ENCODE data around the gene LEFTY1. TPM values are rescaled to one million over a fixed set of nuclear protein-coding genes. Genes with fewer than 3 reads are reported as not detected.

Gene LEFTY1
- total RNA-seq, 1 donor from 2014 or later: 0.31 TPM

DNA sequence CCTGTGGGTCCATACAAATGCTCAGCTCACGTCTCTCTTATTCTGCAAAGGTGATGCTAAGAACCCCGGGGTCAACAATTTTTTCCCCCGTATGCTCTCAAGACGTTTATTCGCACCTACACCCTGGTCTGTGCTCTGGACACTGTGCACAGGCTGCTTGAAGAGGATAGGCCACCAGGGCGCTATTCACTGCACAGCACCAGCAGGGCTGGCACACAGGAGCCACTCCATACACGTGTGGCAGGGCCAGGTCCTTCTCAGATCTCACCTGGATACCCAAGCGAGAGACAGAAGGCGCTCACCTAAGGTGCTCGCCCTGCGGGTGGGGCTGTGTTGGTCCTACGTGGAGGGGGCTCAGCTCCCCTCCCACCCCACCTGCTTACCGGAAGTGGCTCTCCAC is 23.4 kb downstream of the LEFTY1 start:
- no peak for DNase-seq (ENCODE audit: extremely low spot score, unreplicated experiment)
- TF ChIP-seq, protein P1, sequence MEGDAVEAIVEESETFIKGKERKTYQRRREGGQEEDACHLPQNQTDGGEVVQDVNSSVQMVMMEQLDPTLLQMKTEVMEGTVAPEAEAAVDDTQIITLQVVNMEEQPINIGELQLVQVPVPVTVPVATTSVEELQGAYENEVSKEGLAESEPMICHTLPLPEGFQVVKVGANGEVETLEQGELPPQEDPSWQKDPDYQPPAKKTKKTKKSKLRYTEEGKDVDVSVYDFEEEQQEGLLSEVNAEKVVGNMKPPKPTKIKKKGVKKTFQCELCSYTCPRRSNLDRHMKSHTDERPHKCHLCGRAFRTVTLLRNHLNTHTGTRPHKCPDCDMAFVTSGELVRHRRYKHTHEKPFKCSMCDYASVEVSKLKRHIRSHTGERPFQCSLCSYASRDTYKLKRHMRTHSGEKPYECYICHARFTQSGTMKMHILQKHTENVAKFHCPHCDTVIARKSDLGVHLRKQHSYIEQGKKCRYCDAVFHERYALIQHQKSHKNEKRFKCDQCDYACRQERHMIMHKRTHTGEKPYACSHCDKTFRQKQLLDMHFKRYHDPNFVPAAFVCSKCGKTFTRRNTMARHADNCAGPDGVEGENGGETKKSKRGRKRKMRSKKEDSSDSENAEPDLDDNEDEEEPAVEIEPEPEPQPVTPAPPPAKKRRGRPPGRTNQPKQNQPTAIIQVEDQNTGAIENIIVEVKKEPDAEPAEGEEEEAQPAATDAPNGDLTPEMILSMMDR (conservative IDR thresholded peaks at IDR 0.05): no peak
- H3K9me3 Mint-ChIP-seq: no peaks in the 10 kb centered on the region
- H3K4me3 Mint-ChIP-seq: no peak overlapping the region
- H3K27ac Mint-ChIP-seq: no peak overlapping the region
- peaks cover 3% of the 10 kb centered on the region for H3K36me3 Mint-ChIP-seq
- peaks cover 4% of the 10 kb centered on the region for H3K4me1 Mint-ChIP-seq (ENCODE audit: unreplicated experiment)
- H3K27me3 Mint-ChIP-seq: no peaks in the 10 kb centered on the region

DNA sequence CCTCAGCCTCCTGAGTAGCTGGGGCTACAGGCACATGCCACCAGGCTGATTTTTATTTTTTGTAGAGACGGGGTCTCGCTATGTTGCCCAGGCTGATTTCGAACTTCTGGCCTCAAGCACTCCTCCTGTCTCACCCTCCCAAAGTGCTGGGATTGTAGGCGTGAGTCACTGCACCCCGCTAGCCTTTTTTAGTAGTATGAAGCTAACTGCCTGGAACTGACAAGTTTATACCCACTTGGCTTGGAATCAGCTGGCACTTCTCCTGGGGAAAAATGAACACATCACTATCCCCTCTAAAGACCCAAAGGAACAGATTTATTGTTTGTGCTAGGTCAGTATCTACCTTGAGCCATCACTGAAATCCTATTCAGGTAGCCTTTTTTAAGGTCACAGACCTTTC is 25.8 kb downstream of the LEFTY1 start:
- TF ChIP-seq, protein P1 (conservative IDR thresholded peaks at IDR 0.05): no peak
- peaks cover 3% of the 10 kb centered on the region for H3K36me3 Mint-ChIP-seq

GRCh38 chr1:225862581-225862950 is 26.4 kb downstream of the LEFTY1 start:
- no peak for DNase-seq (ENCODE audit: extremely low spot score, unreplicated experiment)
- H3K27me3 Mint-ChIP-seq: no peaks in the 10 kb centered on the region
- no peak overlapping the region for H3K4me3 Mint-ChIP-seq
- TF ChIP-seq, protein P1 (conservative IDR thresholded peaks at IDR 0.05): no peak
- peaks cover 1% of the 10 kb centered on the region for H3K36me3 Mint-ChIP-seq
- H3K9me3 Mint-ChIP-seq: no peaks in the 10 kb centered on the region
- no peak overlapping the region for H3K27ac Mint-ChIP-seq
- H3K4me1 Mint-ChIP-seq (ENCODE audit: unreplicated experiment): peaks cover 8% of the 10 kb centered on the region

More for the DNA sequence above, 25.8 kb downstream of the LEFTY1 start:
- Mint-ChIP-seq H3K4me1 (ENCODE audit: unreplicated experiment) (peaks cover 4% of the 10 kb centered on the region), H3K27ac (no peak overlapping the region), H3K4me3 (no peak overlapping the region), H3K9me3 (no peaks in the 10 kb centered on the region), H3K27me3 (no peaks in the 10 kb centered on the region)
- DNase-seq (ENCODE audit: extremely low spot score, unreplicated experiment): no peak

DNA sequence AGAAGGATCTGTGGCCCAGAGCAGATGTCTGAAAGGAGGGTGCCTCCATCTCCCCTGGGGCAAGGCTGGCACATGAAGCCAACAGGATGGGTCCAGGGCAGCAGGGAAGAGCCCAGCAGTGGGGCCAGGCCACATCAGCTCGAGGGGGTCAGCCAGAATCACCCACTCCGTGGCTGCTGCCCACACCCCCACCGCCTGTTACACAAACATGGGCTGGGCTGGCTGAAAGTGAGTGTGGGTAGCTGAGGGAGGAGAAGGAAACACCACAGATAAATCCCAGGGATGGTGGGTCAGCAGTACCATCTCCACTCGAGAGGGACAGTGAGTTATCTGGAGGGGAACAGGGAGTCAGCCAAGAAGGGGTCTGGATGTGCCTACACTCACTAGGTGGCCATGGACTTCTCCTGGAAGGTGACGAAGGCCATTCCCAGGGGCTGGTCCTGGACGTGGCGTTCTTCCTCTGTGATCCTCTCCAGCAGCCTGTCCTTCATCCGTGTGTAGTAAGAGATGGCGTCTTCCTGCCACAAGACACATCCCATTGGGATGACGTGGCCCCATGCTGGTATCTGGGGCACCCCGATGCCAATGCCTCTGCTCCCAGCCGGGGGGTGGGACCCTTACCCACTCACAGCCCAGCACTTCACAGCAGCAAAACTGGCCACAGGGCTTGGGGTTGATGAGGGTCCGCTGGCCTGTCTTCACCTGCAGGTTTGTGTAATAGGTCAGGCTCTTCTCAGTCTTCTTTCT is 26.9 kb downstream of the LEFTY1 start:
- Mint-ChIP-seq H3K36me3 (no peaks in the 10 kb centered on the region), H3K27me3 (no peaks in the 10 kb centered on the region)

GRCh38 chr1:225860876-225861441 is 28.0 kb downstream of the LEFTY1 start:
- TF ChIP-seq, protein P1 (conservative IDR thresholded peaks at IDR 0.05): no peak
- no peaks in the 10 kb centered on the region for H3K27me3 Mint-ChIP-seq
- peaks cover 4% of the 10 kb centered on the region for H3K4me1 Mint-ChIP-seq (ENCODE audit: unreplicated experiment)
- no peak overlapping the region for H3K27ac Mint-ChIP-seq
- H3K4me3 Mint-ChIP-seq: no peak overlapping the region
- no peak for DNase-seq (ENCODE audit: extremely low spot score, unreplicated experiment)
- no peaks in the 10 kb centered on the region for H3K9me3 Mint-ChIP-seq
- no peaks in the 10 kb centered on the region for H3K36me3 Mint-ChIP-seq

More for the DNA sequence above, 26.9 kb downstream of the LEFTY1 start:
- no peak for DNase-seq (ENCODE audit: extremely low spot score, unreplicated experiment)
- TF ChIP-seq, protein P1 (conservative IDR thresholded peaks at IDR 0.05): no peak
- Mint-ChIP-seq H3K4me1 (ENCODE audit: unreplicated experiment) (peaks cover 7% of the 10 kb centered on the region), H3K27ac (no peak overlapping the region), H3K9me3 (no peaks in the 10 kb centered on the region), H3K4me3 (no peak overlapping the region)
